Prostate gland (tissue), 2 donors: ENCODE results near the gene ALPK3.

Source experiments
- CTCF ChIP-seq, 4 experiments: fragments of 200-600 bp in 2 of 4; fragments of 450-650 bp in 2 of 4; sonication (generic) in 2 of 4; IDR thresholded peaks; 1 replicate in 3 of 4; 2 replicates in 1 of 4; pipeline ENCODE4 v1.5.1; 2016 to 2019; ENCODE audit warnings: antibody characterized with exemption in 4 of 4, mild to moderate bottlenecking in 2 of 4, moderate library complexity in 2 of 4
- POLR2AphosphoS5 ChIP-seq: sonication (generic); formaldehyde crosslinking; IDR thresholded peaks from one replicate; pipeline ENCODE4 v1.6.1; 2017; ENCODE audit warnings: antibody characterized with exemption

GRCh38 chr15:84835661-84836337 is 18.6 kb downstream of the ALPK3 start:
- TF ChIP-seq POLR2AphosphoS5 (no peak), CTCF (IDR thresholded peaks at IDR 0.05) (no peak)
